Measurements from ENCODE around the gene PLA2G2C.

DNA sequence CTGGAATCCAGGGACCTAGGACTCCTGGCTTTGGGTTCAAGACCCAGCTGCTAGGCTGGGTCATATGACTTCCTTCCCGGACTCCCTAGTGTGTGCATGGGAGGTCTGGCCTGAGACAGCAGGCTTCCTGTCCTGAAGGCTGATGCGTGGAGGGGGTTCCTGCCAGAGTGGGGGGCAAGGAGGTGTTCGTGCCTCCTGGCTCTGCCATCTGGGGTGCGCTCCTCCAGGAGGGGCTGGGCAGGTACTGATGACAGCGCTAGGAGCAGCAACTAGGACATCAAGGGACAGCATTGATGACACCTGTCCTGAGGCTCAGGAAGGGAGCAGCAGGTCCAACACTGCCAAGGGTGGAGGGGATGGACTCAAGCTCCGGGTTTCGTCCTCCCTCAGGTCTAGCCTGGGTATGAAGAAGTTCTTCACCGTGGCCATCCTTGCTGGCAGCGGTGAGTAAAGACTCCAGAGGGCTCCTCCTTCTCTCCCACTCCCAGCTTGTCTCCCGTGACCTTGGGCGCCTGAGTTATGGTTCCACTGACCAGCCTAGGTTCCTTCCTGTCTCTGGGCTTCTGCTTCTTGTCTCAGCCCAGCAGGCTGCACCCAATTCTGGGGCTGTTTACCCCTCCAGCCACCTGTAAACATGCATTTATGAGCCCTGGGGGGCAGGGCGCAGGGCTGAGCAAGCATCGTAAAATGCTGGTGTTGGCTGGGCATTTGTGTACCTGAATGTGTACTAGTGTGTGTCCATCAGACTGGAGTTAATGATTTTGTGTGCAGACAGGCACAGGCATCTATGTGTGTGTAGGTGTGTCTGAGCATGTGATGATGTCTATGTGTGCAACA lies 46.3 kb downstream of the PLA2G2C start:
- TF ChIP-seq CTCF (conservative IDR thresholded peaks at IDR 0.05; ENCODE audit: low read depth, low read length), result no peak
- no peak for TF ChIP-seq EZH2 (IDR thresholded peaks at IDR 0.05; ENCODE audit: borderline replicate concordance, low read depth, low read length, poor library complexity, severe bottlenecking)
